CD4-positive, alpha-beta T cell treated with Interleukin-17A for 4 hours (primary cell): ENCODE data around the gene DCAF15.

Experiments
- DNase-seq: peaks from one replicate; pipeline ENCODE4 v3.0.0-alpha.2; 2020; ENCODE audit warnings: mixed read lengths

DCAF15 gene

GRCh38 chr19:13931391-13932148 lies 20.7 kb upstream of the DCAF15 start:
- no peak for DNase-seq

GRCh38 chr19:13932149-13932637 lies 20.1 kb upstream of the DCAF15 start:
- no peak for DNase-seq

GRCh38 chr19:13932911-13933393 lies 19.4 kb upstream of the DCAF15 start:
- DNase-seq, result no peak

- DNase-seq, result no peak
Measured at GRCh38 chr19:13934785-13935109, 17.6 kb upstream of the DCAF15 start.

GRCh38 chr19:13935765-13936510 lies 16.4 kb upstream of the DCAF15 start:
- no peak for DNase-seq

- DNase-seq, result no peak
Measured at GRCh38 chr19:13937479-13938300, 14.6 kb upstream of the DCAF15 start.

GRCh38 chr19:13938301-13939064 lies 13.8 kb upstream of the DCAF15 start, which contains the start of gene PODNL1:
PODNL1 (minus strand) TSS chr19:13938417; CDS start chr19:13938181, 236 bp downstream.
- no peak for DNase-seq

- no peak for DNase-seq
Measured at GRCh38 chr19:13942023-13942684, 10.2 kb upstream of the DCAF15 start.

GRCh38 chr19:13946414-13946813 lies 5.9 kb upstream of the DCAF15 start:
- no peak for DNase-seq

GRCh38 chr19:13951043-13951442 lies 1.3 kb upstream of the DCAF15 start:
- no peak for DNase-seq

- DNase-seq, result no peak
Measured at GRCh38 chr19:13951799-13952153, 533 bp upstream of the DCAF15 start.

- DNase-seq, result no peak
Measured at GRCh38 chr19:13952931-13953531, 722 bp downstream of the DCAF15 start.

GRCh38 chr19:13954185-13954584 lies 1.9 kb downstream of the DCAF15 start:
- no peak for DNase-seq

- no peak for DNase-seq
Measured at GRCh38 chr19:13955662-13956364, 3.5 kb downstream of the DCAF15 start.

- DNase-seq, result no peak
Measured at GRCh38 chr19:13956365-13956744, 4.0 kb downstream of the DCAF15 start.

GRCh38 chr19:13957051-13957450 lies 4.7 kb downstream of the DCAF15 start:
- no peak for DNase-seq

GRCh38 chr19:13958043-13958442 lies 5.7 kb downstream of the DCAF15 start:
- no peak for DNase-seq

- no peak for DNase-seq
Measured at GRCh38 chr19:13959141-13959961, 7.0 kb downstream of the DCAF15 start.

- DNase-seq, result peak; percentile 59
Measured at GRCh38 chr19:13959962-13960862, 7.9 kb downstream of the DCAF15 start.
